Nephron (organoid): ENCODE measurements around the gene NCOA4.
"Not testable (repeated sequence)": the region's sequence is repeated elsewhere in the genome, so short reads cannot be mapped to it uniquely, and the experiment has no call there.

Source experiments
- H3K27ac Mint-ChIP-seq, 3 experiments: 2 replicates each; pipeline ENCODE4 v1.8.0; 2020; ENCODE audit warnings: mixed read lengths in 3 of 3, mild to moderate bottlenecking in 2 of 3, moderate library complexity in 1 of 3
- H3K27me3 Mint-ChIP-seq: 2 replicates; pipeline ENCODE4 v1.8.0; 2021; ENCODE audit warnings: low read depth, mild to moderate bottlenecking, moderate library complexity, mixed read lengths
- H3K36me3 Mint-ChIP-seq: 2 replicates; pipeline ENCODE4 v1.8.0; 2020; ENCODE audit warnings: low read depth, mixed read lengths
- H3K4me1 Mint-ChIP-seq: 2 replicates; pipeline ENCODE4 v1.8.0; 2020; ENCODE audit warnings: mixed read lengths
- H3K4me3 Mint-ChIP-seq, 3 experiments: 2 replicates each; pipeline ENCODE4 v1.8.0; 2020; ENCODE audit warnings: mild to moderate bottlenecking in 3 of 3, mixed read lengths in 3 of 3, moderate library complexity in 2 of 3
- H3K9me3 Mint-ChIP-seq: 2 replicates; pipeline ENCODE4 v1.8.0; 2020; ENCODE audit warnings: mixed read lengths
- TF ChIP-seq, protein P1 (sequence below), 3 experiments: fragments of 200-600 bp; sonication (generic); IDR thresholded peaks; one replicate each; pipeline ENCODE4 v1.5.0; 2021; ENCODE audit warnings: antibody characterized with exemption in 3 of 3; ENCODE audit not compliant: unreplicated experiment in 3 of 3

Gene NCOA4

GRCh38 chr10:45997994-45998763, 32.2 kb downstream of the NCOA4 start:
- Mint-ChIP-seq H3K4me3 (no peak overlapping the region), H3K27me3 (no peaks in the 10 kb centered on the region), H3K9me3 (no peaks in the 10 kb centered on the region), H3K4me1 (no peaks in the 10 kb centered on the region), H3K27ac (no peak overlapping the region), H3K36me3 (peaks cover 61% of the 10 kb centered on the region)
- TF ChIP-seq, protein P1, sequence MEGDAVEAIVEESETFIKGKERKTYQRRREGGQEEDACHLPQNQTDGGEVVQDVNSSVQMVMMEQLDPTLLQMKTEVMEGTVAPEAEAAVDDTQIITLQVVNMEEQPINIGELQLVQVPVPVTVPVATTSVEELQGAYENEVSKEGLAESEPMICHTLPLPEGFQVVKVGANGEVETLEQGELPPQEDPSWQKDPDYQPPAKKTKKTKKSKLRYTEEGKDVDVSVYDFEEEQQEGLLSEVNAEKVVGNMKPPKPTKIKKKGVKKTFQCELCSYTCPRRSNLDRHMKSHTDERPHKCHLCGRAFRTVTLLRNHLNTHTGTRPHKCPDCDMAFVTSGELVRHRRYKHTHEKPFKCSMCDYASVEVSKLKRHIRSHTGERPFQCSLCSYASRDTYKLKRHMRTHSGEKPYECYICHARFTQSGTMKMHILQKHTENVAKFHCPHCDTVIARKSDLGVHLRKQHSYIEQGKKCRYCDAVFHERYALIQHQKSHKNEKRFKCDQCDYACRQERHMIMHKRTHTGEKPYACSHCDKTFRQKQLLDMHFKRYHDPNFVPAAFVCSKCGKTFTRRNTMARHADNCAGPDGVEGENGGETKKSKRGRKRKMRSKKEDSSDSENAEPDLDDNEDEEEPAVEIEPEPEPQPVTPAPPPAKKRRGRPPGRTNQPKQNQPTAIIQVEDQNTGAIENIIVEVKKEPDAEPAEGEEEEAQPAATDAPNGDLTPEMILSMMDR (IDR thresholded peaks at IDR 0.05; ENCODE audit: unreplicated experiment in 3 of 3) = no peak

- Mint-ChIP-seq H3K36me3 (peaks cover 63% of the 10 kb centered on the region), H3K27me3 (no peaks in the 10 kb centered on the region), H3K9me3 (no peaks in the 10 kb centered on the region), H3K4me1 (no peaks in the 10 kb centered on the region), H3K4me3 (no peak overlapping the region), H3K27ac (no peak overlapping the region)
- TF ChIP-seq, protein P1 (IDR thresholded peaks at IDR 0.05; ENCODE audit: unreplicated experiment in 3 of 3) = no peak
Observed at GRCh38 chr10:45997557-45997956, 32.9 kb downstream of the NCOA4 start.

GRCh38 chr10:45985590-45985989, 44.8 kb downstream of the NCOA4 start:
- H3K36me3 Mint-ChIP-seq = peaks cover 32% of the 10 kb centered on the region
- peak overlapping the region; percentile 57 to 74 (median 63) for H3K27ac Mint-ChIP-seq
- not testable (repeated sequence) for H3K4me3 Mint-ChIP-seq, H3K4me1 Mint-ChIP-seq, H3K27me3 Mint-ChIP-seq, H3K9me3 Mint-ChIP-seq

DNA sequence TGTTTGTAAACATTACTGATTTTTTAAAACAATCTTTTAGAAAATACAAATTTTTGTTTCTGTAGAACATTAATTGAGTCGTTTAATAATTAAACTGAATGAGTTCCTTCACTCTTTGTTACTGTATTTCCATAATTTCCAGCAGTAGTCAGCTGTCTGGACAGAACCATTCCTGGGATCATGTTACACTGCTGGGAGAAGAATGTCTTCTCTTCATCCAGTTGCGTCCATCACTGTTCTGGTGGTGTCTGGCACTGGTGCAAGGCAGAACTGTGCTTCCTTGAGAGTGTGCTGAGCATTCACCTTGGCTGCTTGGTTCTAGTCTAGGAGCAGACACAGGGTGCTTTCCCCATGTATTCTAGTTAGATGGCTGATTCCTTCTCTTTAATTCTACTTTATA, 46.0 kb downstream of the NCOA4 start:
- H3K27me3 Mint-ChIP-seq, H3K9me3 Mint-ChIP-seq, H3K4me1 Mint-ChIP-seq: not testable (repeated sequence)
- H3K27ac Mint-ChIP-seq = peak overlapping the region; percentile 67 to 77 (median 70)
- H3K36me3 Mint-ChIP-seq = peaks cover 29% of the 10 kb centered on the region
- H3K4me3 Mint-ChIP-seq = peak overlapping the region in 1 of 3 experiments; percentile 19

DNA sequence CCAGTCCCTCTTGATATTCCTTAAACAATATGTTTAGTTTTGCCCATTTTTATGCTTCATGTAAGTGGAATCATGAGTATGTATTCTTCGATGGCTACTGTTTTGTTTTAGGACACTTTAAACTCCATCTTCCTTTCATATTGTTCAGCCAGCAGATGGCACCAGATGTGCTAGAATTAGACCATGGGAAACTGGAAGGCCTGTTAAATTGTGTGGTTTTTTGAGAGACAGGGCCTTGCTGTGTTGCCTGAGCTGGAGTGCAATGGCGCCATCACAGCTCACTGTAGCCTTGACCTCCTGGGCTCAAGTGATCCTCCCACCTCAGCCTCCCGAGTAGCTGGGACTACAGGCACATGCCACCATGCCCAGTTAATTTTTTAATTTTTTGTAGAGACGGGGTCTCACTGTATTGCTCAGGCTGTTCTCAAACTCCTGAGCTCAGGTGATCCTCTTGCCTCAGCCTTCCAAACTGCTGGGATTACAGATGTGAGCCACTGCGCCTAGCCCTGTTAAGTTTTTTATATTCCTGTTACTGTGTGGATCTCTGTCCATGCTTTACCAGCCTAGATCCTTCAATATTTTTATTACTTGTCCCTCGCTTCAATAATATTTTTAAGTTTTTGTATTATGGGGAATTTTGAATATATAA, 46.8 kb downstream of the NCOA4 start:
- not testable (repeated sequence) for H3K4me3 Mint-ChIP-seq, H3K9me3 Mint-ChIP-seq, H3K27me3 Mint-ChIP-seq, H3K4me1 Mint-ChIP-seq
- Mint-ChIP-seq H3K36me3 (peaks cover 30% of the 10 kb centered on the region), H3K27ac (peak overlapping the region; percentile 43 to 67 (median 57))
- TF ChIP-seq, protein P1 (IDR thresholded peaks at IDR 0.05; ENCODE audit: unreplicated experiment in 3 of 3) = peak; percentile 30 to 53 (median 36)

DNA sequence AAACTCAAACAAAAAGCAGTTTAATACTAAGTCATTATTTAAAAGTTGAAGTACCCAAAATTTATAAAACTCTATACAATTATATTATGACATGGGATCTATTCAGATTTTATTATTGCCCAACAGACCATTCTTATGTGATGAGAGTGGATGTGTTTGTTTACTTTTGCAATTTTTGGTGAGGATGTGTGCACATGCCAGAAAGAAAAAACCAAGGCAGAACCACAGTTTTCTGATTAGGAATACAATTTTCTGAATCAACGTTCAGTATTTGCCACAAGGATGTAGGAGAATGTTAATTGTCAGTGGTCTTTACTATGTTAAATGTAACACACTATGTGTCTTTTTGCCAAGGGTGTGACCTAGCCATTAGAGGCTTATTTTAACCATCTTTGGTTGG, 49.1 kb downstream of the NCOA4 start:
- not testable (repeated sequence) for H3K4me1 Mint-ChIP-seq, H3K27me3 Mint-ChIP-seq, H3K9me3 Mint-ChIP-seq, H3K4me3 Mint-ChIP-seq, H3K27ac Mint-ChIP-seq
- H3K36me3 Mint-ChIP-seq = peaks cover 32% of the 10 kb centered on the region

GRCh38 chr10:45978554-45978953, 51.9 kb downstream of the NCOA4 start:
- not testable (repeated sequence) for H3K4me3 Mint-ChIP-seq, H3K27me3 Mint-ChIP-seq, H3K9me3 Mint-ChIP-seq, H3K27ac Mint-ChIP-seq, H3K4me1 Mint-ChIP-seq
- H3K36me3 Mint-ChIP-seq = peaks cover 33% of the 10 kb centered on the region

DNA sequence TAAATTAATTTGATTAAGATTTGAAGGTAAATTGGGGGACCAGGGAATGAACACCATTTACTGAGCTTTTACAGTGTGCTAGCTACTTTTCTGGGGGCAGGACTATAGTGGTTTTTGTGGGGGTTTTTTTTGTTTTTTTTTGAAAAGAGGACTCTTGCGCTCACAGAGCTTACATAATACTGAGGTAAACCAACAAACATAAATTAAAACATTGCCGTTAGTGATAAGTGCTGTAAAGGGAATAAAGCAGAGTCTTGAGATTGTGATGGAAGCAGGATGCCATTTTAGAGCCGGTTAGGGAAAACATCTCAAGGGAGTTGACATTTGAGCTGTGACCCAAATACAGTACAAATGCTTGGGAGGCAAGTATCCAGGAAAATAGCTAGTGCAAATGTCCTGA, 56.4 kb downstream of the NCOA4 start:
- peak overlapping the region; percentile 69 to 100 (median 99) for H3K4me3 Mint-ChIP-seq
- H3K36me3 Mint-ChIP-seq = peaks cover 27% of the 10 kb centered on the region
- H3K27ac Mint-ChIP-seq, H3K27me3 Mint-ChIP-seq, H3K9me3 Mint-ChIP-seq: not testable (repeated sequence)
- H3K4me1 Mint-ChIP-seq = peaks cover 35% of the 10 kb centered on the region

DNA sequence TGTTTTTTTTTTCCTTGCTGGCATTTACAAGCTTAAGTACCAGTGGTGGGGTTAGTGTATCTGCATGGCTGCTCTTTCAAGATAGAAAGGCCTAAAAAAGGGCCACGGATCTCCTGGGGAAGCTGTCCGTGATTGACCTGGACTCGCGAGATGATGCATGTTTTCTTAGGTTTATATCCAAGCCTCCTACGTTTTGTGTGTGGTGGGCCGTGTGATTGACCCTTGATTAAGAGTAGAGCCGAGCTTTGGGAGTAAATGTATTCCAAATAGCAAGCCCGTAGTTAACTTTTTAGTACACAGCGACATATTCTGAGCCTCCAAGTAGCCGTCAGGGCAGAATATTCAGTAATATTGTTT, 57.6 kb downstream of the NCOA4 start:
- peak overlapping the region; percentile 99 to 100 (median 100) for H3K4me3 Mint-ChIP-seq
- H3K36me3 Mint-ChIP-seq = peaks cover 24% of the 10 kb centered on the region
- not testable (repeated sequence) for H3K27me3 Mint-ChIP-seq, H3K9me3 Mint-ChIP-seq
- H3K27ac Mint-ChIP-seq = peak overlapping the region; percentile 93 to 99 (median 97)
- peaks cover 35% of the 10 kb centered on the region for H3K4me1 Mint-ChIP-seq

GRCh38 chr10:45972106-45972812, 58.2 kb downstream of the NCOA4 start, which contains the start of gene TIMM23:
Gene TIMM23, plus strand, starts transcription at chr10:45972489. Its CDS starts 136 bp downstream, at chr10:45972625.
- peak within 1 kb of the TSS; percentile 99 to 100 (median 100) for H3K4me3 Mint-ChIP-seq
- not testable (repeated sequence) for H3K9me3 Mint-ChIP-seq, H3K27me3 Mint-ChIP-seq
- peaks cover 35% of the 10 kb centered on the region for H3K4me1 Mint-ChIP-seq
- H3K27ac Mint-ChIP-seq = peak within 1 kb of the TSS; percentile 93 to 99 (median 97)
- H3K36me3 Mint-ChIP-seq = peaks cover 22% of the 10 kb centered on the region

DNA sequence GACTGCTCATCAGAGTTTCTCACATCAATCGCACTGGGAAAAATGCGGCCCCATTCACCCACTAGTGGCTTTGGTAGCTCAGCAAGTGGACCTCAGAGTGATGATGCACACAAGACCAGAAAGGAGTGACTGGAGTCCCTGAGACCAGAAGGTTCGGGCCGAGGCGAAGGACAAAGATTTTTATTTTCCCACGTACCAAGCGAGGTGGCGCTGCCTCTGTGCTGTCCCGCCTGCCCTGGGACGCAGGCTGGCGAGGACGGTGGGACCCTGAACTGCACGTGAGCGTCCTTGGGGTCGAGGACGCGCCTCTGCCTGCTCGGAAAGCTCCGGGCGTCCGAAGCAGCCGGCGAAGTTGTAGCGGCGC, 58.7 kb downstream of the NCOA4 start:
- H3K27me3 Mint-ChIP-seq, H3K9me3 Mint-ChIP-seq: not testable (repeated sequence)
- Mint-ChIP-seq H3K36me3 (peaks cover 19% of the 10 kb centered on the region), H3K4me1 (peaks cover 35% of the 10 kb centered on the region), H3K4me3 (peak overlapping the region; percentile 99 to 100 (median 100)), H3K27ac (peak overlapping the region; percentile 85 to 97 (median 93))
